K562 (cell line): ENCODE measurements around the gene GUCY1A1. TPM values are rescaled to one million over a fixed set of nuclear protein-coding genes. Genes with fewer than 3 reads are reported as not detected.

Experiments
- ATAC-seq: fragments of 200-7000 bp; cut with Tn5 transposase; 3 replicates; pipeline ENCODE4 v1.9.1; 2020; ENCODE audit warnings: moderate library complexity
- BruUV-seq: library from RNA; stranded (reverse); fragments of 400-500 nt; replicated peaks from 2 replicates; lab custom pipeline; 2021; lab: Mats Ljungman, UMichigan
- CTCF ChIA-PET: fragments of 300-600 bp; formaldehyde crosslinking; extraction: SDS; loops from one replicate; lab custom pipeline; 2021; ENCODE audit warnings: low intra/inter-chr PET ratio; lab: Yijun Ruan, JAX
- POLR2A ChIA-PET: fragments of 300-600, 350-650 bp; sonication (Branson Sonifier 250); formaldehyde crosslinking; extraction: SDS; loops from one replicate; lab custom pipeline; 2021; ENCODE audit warnings: antibody characterized with exemption, inconsistent platforms; lab: Yijun Ruan, JAX
- DNase-seq, 4 experiments: peaks; one replicate each; pipeline versions ENCODE4 v3.0.0 to v3.0.0-alpha.2; 2011 to 2018; ENCODE audit warnings: low spot score in 3 of 4, mixed read lengths in 3 of 4; ENCODE audit errors: extremely low read depth in 1 of 4
- FAIRE-seq: peaks from 2 replicates; lab custom pipeline; 2011; peaks lifted over from hg19 to GRCh38; lab: Jason Lieb, UNC
- H2AFZ ChIP-seq: 2 replicates; pipeline ENCODE4 v1.6.0; 2011; ENCODE audit warnings: low read depth, low read length, control low read depth, inconsistent platforms
- H3K27ac ChIP-seq: fragments of 200-600 bp; 3 replicates; pipeline ENCODE4 v1.8.0; 2011; ENCODE audit warnings: low read depth, mild to moderate bottlenecking, control low read depth, inconsistent platforms, low read length, moderate library complexity, mixed read lengths; ENCODE audit errors: extremely low read depth
- H3K27me3 ChIP-seq, 2 experiments: fragments of 300-600 bp in 1 of 2; 2 replicates in 1 of 2; 3 replicates in 1 of 2; pipeline versions ENCODE4 v1.6.0 to v1.8.0; 2011; ENCODE audit warnings: inconsistent platforms in 2 of 2, low read length in 2 of 2, mild to moderate bottlenecking in 1 of 2, mixed read lengths in 1 of 2, moderate library complexity in 1 of 2; ENCODE audit not compliant: control insufficient read depth in 2 of 2, insufficient read depth in 2 of 2
- H3K36me3 ChIP-seq: fragments of 300-600 bp; 3 replicates; pipeline ENCODE4 v1.8.0; 2011; ENCODE audit warnings: mild to moderate bottlenecking, low read length, inconsistent platforms; ENCODE audit not compliant: control insufficient read depth, insufficient read depth
- H3K4me1 ChIP-seq, 2 experiments: fragments of 200-600 bp in 1 of 2; replicated peaks in 1 of 2; 2 replicates in 1 of 2; 3 replicates in 1 of 2; pipeline versions ENCODE4 v1.5.1 to v1.8.0; 2011; ENCODE audit warnings: inconsistent platforms in 2 of 2, low read length in 2 of 2, mild to moderate bottlenecking in 1 of 2, mixed read lengths in 1 of 2, moderate library complexity in 1 of 2; ENCODE audit not compliant: control insufficient read depth in 2 of 2, insufficient read depth in 2 of 2
- H3K4me2 ChIP-seq: 2 replicates; pipeline ENCODE4 v1.6.1; 2011; ENCODE audit warnings: low read length, control low read depth, inconsistent platforms, mixed read lengths; ENCODE audit not compliant: insufficient read depth
- H3K4me3 ChIP-seq: fragments of 200-600 bp; sonication (generic), shearing (Covaris generic); 2 replicates; pipeline ENCODE4 v1.5.1; 2016; ENCODE audit warnings: control low read depth, inconsistent platforms
- H3K79me2 ChIP-seq: fragments of 200-600 bp; 3 replicates; pipeline ENCODE4 v1.8.0; 2011; ENCODE audit warnings: low read length, inconsistent platforms; ENCODE audit not compliant: control insufficient read depth, insufficient read depth
- H3K9ac ChIP-seq, 2 experiments: 2 replicates each; pipeline versions ENCODE4 v1.6.0 to v1.6.1; 2011; ENCODE audit warnings: low read depth in 2 of 2, low read length in 2 of 2, control low read depth in 1 of 2, inconsistent platforms in 1 of 2, mild to moderate bottlenecking in 1 of 2, mixed read lengths in 1 of 2; ENCODE audit not compliant: insufficient read depth in 1 of 2
- H3K9me1 ChIP-seq: one replicate; pipeline ENCODE4 v1.6.0; 2011; ENCODE audit warnings: inconsistent platforms, mild to moderate bottlenecking, low read length, moderate library complexity; ENCODE audit not compliant: control insufficient read depth, insufficient read depth
- H3K9me3 ChIP-seq: replicated peaks from 2 replicates; pipeline ENCODE4 v1.5.1; 2011; ENCODE audit warnings: low read depth, low read length, inconsistent platforms; ENCODE audit not compliant: control insufficient read depth, insufficient read depth
- H4K20me1 ChIP-seq: replicated peaks from 2 replicates; pipeline ENCODE4 v1.6.1; 2011; ENCODE audit warnings: low read length, inconsistent platforms, mixed read lengths; ENCODE audit not compliant: control insufficient read depth, insufficient read depth
- CBFA2T3 ChIP-seq: fragments of 450-650 bp; IDR thresholded peaks from 2 replicates; pipeline ENCODE4 v1.6.1; 2017
- KLF13 ChIP-seq: fragments of 450-650 bp; IDR thresholded peaks from 2 replicates; pipeline ENCODE4 v1.6.1; 2016; ENCODE audit warnings: missing genetic modification characterization, low read depth, mild to moderate bottlenecking, missing compliant biosample characterization, moderate library complexity, borderline replicate concordance
- MYNN ChIP-seq, 2 experiments: sonication (generic); formaldehyde crosslinking in 1 of 2; IDR thresholded peaks; 2 replicates each; pipeline versions ENCODE4 v1.5.0 to v1.6.1; 2016 to 2020; ENCODE audit warnings: antibody characterized with exemption in 1 of 2, missing genetic modification reagents in 1 of 2
- NCOA2 ChIP-seq, 2 experiments: fragments of 450-650 bp; IDR thresholded peaks; 2 replicates each; pipeline ENCODE4 v1.6.1; 2018; ENCODE audit warnings: mild to moderate bottlenecking in 2 of 2, moderate library complexity in 1 of 2; ENCODE audit not compliant: partially characterized antibody in 2 of 2
- SREBF1 ChIP-seq: fragments of 150-350 bp; IDR thresholded peaks from 2 replicates; pipeline ENCODE4 v1.6.1; 2014; ENCODE audit warnings: antibody characterized with exemption, low read depth, low read length, borderline replicate concordance
- ZNF224 ChIP-seq: sonication (generic); formaldehyde crosslinking; IDR thresholded peaks from 2 replicates; pipeline ENCODE4 v1.8.0; 2022; ENCODE audit warnings: mild to moderate bottlenecking, missing genetic modification reagents
- ZNF23 ChIP-seq: fragments of 250-450 bp; sonication (Bioruptor Pico); IDR thresholded peaks from 2 replicates; pipeline ENCODE4 v1.4.0; 2020; ENCODE audit warnings: mild to moderate bottlenecking
- ZNF274 ChIP-seq: IDR thresholded peaks from 2 replicates; pipeline ENCODE4 v1.6.1; 2011; ENCODE audit warnings: low read depth, mild to moderate bottlenecking, low read length, moderate library complexity, borderline replicate concordance
- ZNF3 ChIP-seq: fragments of 250-450 bp; sonication (Bioruptor Pico); IDR thresholded peaks from 2 replicates; pipeline ENCODE4 v1.5.0; 2021; ENCODE audit warnings: mild to moderate bottlenecking, moderate library complexity
- WGBS: fragments of 100-300 bp; shearing (Covaris generic); methylation state at CpG from one replicate; pipeline ENCODE4 v1.1.6; 2016; ENCODE audit warnings: low coverage, mixed read lengths; ENCODE audit not compliant: insufficient coverage; ENCODE audit errors: missing lambda C conversion rate; 5-methylcytosine and 5-hydroxymethylcytosine counted together
- in situ Hi-C: fragments of 300-500 bp; cut with MboI; formaldehyde crosslinking; loops from 4 replicates; pipeline ENCODE4 v1.15.0; 2018; ENCODE audit warnings: inconsistent platforms, mixed read lengths
- intact Hi-C: fragments of 100-400 bp; cut with micrococcal nuclease; formaldehyde crosslinking; loops from 2 replicates; pipeline ENCODE4 v1.14.2; 2022
- polyA plus RNA-seq, 8 experiments: library from polyadenylated mRNA; depleted of rRNA in 4 of 8; stranded (reverse) in 5 of 8; unstranded in 3 of 8; fragments of >200 nt; fragmentation: Nextera tagmentation in 2 of 8; fragmentation: Illumina TruSeq in 1 of 8; extraction: Ambion mirVana in 2 of 8; extraction: Trizol in 1 of 8; gene quantifications; 2 replicates each; pipeline versions ENCODE4 v1.2.1 to v1.2.3, GENCODE V29; 2011 to 2014; ENCODE audit warnings: inconsistent platforms in 1 of 8, missing spikeins in 1 of 8
- total RNA-seq, 7 experiments: library from RNA; depleted of rRNA in 6 of 7; stranded (reverse); fragments of >200 nt in 6 of 7; fragmentation: Illumina TruSeq in 2 of 7; extraction: Trizol in 2 of 7; gene quantifications; 2 replicates each; pipeline versions ENCODE4 v1.2.1 to v1.2.3, GENCODE V29; 2011 to 2021; ENCODE audit warnings: low replicate concordance in 1 of 7
- TF ChIP-seq, protein P1 (sequence below): fragments of 450-650 bp; conservative IDR thresholded peaks from 2 replicates; pipeline ENCODE4 v1.6.1; 2016; ENCODE audit warnings: missing genetic modification characterization, low read depth, mild to moderate bottlenecking, control low read depth, missing compliant biosample characterization

The GUCY1A1 gene
- total and polyA plus RNA-seq, 9 of the 15 experiments (the other 6 are each of a cell fraction or from before 2014, with no cell fraction given): not detected

GRCh38 chr4:155668707-155669220, 2.1 kb downstream of the GUCY1A1 start:
- Histone ChIP-seq H3K4me3 (no peak overlapping the region), H3K27ac (no peak overlapping the region), H3K4me2 (no peak overlapping the region), H3K4me1 (no peaks in the 10 kb centered on the region), H3K79me2 (no peaks in the 10 kb centered on the region), H3K9ac (no peak overlapping the region), H3K9me3 (no peaks in the 10 kb centered on the region), H3K9me1 (no peaks in the 10 kb centered on the region), H4K20me1 (no peaks in the 10 kb centered on the region), H2AFZ (no peak overlapping the region), H3K27me3 (no peaks in the 10 kb centered on the region), H3K36me3 (no peaks in the 10 kb centered on the region)
- BruUV-seq: no TSS peak
- ChIA-PET CTCF (no interaction called here), POLR2A (no interaction called here)
- WGBS: 0% methylated on average over 9 of the region's 9 CpGs
- FAIRE-seq: no peak
- intact Hi-C loops (no loop called here), in situ Hi-C loops (no loop called here)
- DNase-seq: no peak
- no peak for ATAC-seq
- no peak for TF ChIP-seq NCOA2 (IDR thresholded peaks at IDR 0.05; ENCODE audit: partially characterized antibody in 2 of 2)
- TF ChIP-seq SREBF1: no peak
- no peak for TF ChIP-seq MYNN (IDR thresholded peaks at IDR 0.05)
- no peak for TF ChIP-seq MYNN (CRISPR knock-in tag; IDR thresholded peaks at IDR 0.05)
- TF ChIP-seq CBFA2T3: no peak
- no peak for TF ChIP-seq ZNF23
- no peak for TF ChIP-seq KLF13 (tag)
- no peak for TF ChIP-seq ZNF224 (CRISPR knock-in tag)
- TF ChIP-seq ZNF3 (CRISPR knock-in tag): no peak
- TF ChIP-seq, protein P1, sequence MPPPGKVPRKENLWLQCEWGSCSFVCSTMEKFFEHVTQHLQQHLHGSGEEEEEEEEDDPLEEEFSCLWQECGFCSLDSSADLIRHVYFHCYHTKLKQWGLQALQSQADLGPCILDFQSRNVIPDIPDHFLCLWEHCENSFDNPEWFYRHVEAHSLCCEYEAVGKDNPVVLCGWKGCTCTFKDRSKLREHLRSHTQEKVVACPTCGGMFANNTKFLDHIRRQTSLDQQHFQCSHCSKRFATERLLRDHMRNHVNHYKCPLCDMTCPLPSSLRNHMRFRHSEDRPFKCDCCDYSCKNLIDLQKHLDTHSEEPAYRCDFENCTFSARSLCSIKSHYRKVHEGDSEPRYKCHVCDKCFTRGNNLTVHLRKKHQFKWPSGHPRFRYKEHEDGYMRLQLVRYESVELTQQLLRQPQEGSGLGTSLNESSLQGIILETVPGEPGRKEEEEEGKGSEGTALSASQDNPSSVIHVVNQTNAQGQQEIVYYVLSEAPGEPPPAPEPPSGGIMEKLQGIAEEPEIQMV (tag): no peak
- no peak for TF ChIP-seq ZNF274
